Heart left ventricle (tissue), 13 donors: ENCODE results near the gene ARHGEF28.

Experiments
- CTCF ChIP-seq, 12 donors: fragments of 200-600 bp; sonication (generic) in 4 of 12; IDR thresholded peaks; one replicate each; pipeline versions ENCODE4 v1.5.0 to v1.8.0; 2018 to 2022; ENCODE audit warnings: antibody characterized with exemption in 12 of 12, mild to moderate bottlenecking in 5 of 12
- POLR2A ChIP-seq, 2 donors: fragments of 450-650 bp; IDR thresholded peaks; one replicate each; pipeline ENCODE4 v1.6.1; 2017; ENCODE audit warnings: antibody characterized with exemption in 2 of 2, mild to moderate bottlenecking in 2 of 2, moderate library complexity in 2 of 2
- donor health status: ischemic (EF 13 %, LVEDD 7.1; RV severe dilation, severe dysfunction).
- donor health status: DM: no; HTN: yes; CAD: no.
- donor health status: DM: no; HTN: no; CAD: no.
- donor health status: ischemic (EF 25% LVEDD 6.9; RV normal size, moderate dysfunction).
- donor health status: ischemic (EF 25% LVEDD 5.7; RV mildly dilated, moderate dysfunction).
- donor health status: ischemic (EF 35%, LVEDD 5.7; RV mildly dilated, moderate dysfunction).
- donor health status: nonischemic (EF 11% LVEDD 7.7; RV severe dilation, severe dysfunction).
- donor health status: DM: yes; HTN: yes; CAD: no.
- donor health status: PGD.
- donor health status: ischemic (EF 29% LVEDD 5.4; RV normal size, mild dysfunction).
- donor health status: nonischemic (EF 23%, LVEDD 6.1; RV moderate dilation, normal function).

GRCh38 chr5:73935719-73936118 is 309.7 kb downstream of the ARHGEF28 start:
- TF ChIP-seq CTCF (IDR thresholded peaks at IDR 0.05): no peak
- no peak for TF ChIP-seq POLR2A (IDR thresholded peaks at IDR 0.05)
